B cell (primary cell): Measurements from ENCODE around the gene CCDC137. TPM values are rescaled to one million over a fixed set of nuclear protein-coding genes. Genes with fewer than 3 reads are reported as not detected.

ENCODE experiments used
- ATAC-seq: fragments of 200-7000 bp; cut with Tn5 transposase; one replicate; pipeline ENCODE4 v1.10.0; 2021; ENCODE audit warnings: low read depth, mild to moderate bottlenecking, moderate number of reproducible peaks, moderate library complexity
- CTCF ChIA-PET: fragments of 350-600 bp; sonication (Branson Sonifier 250); formaldehyde crosslinking; loops from one replicate; lab custom pipeline; 2021; ENCODE audit warnings: antibody characterized with exemption, inconsistent platforms; lab: Charles Lee
- POLR2A ChIA-PET: fragments of 350-600 bp; sonication (Branson Sonifier 250); formaldehyde crosslinking; loops from one replicate; lab custom pipeline; 2021; ENCODE audit warnings: antibody characterized with exemption; lab: Charles Lee
- DNase-seq: peaks from one replicate; pipeline ENCODE4 v3.0.0; 2013
- H2AFZ ChIP-seq: 2 replicates; pipeline ENCODE4 v1.6.1; 2012; ENCODE audit warnings: mild to moderate bottlenecking, low read depth, low read length; ENCODE audit not compliant: insufficient read depth, poor library complexity, severe bottlenecking
- H3K27ac ChIP-seq, 2 donors: 1 replicate in 1 of 2; 2 replicates in 1 of 2; pipeline ENCODE4 v1.5.1; 2012 to 2013; ENCODE audit warnings: low read length in 2 of 2, mild to moderate bottlenecking in 2 of 2, moderate library complexity in 1 of 2
- H3K27me3 ChIP-seq, 4 experiments: fragments of 200-600 bp in 1 of 4; sonication (generic) in 1 of 4; replicated peaks in 1 of 4; 1 replicate in 2 of 4; 2 replicates in 2 of 4; pipeline versions ENCODE4 v1.6.1 to v1.7.0; 2013 to 2016; ENCODE audit warnings: low read length in 3 of 4, mild to moderate bottlenecking in 2 of 4, mixed read lengths in 1 of 4, moderate library complexity in 1 of 4; ENCODE audit not compliant: insufficient read depth in 4 of 4, control insufficient read depth in 3 of 4; ENCODE audit errors: control extremely low read depth in 1 of 4
- H3K36me3 ChIP-seq, 2 experiments: replicated peaks in 1 of 2; 1 replicate in 1 of 2; 2 replicates in 1 of 2; pipeline versions ENCODE4 v1.6.1 to v1.7.1; 2013; ENCODE audit warnings: low read length in 1 of 2; ENCODE audit not compliant: insufficient read depth in 2 of 2, control insufficient read depth in 1 of 2; ENCODE audit errors: control extremely low read depth in 1 of 2, extremely low read depth in 1 of 2
- H3K4me1 ChIP-seq, 2 donors: fragments of 200-600 bp in 1 of 2; sonication (generic) in 1 of 2; 1 replicate in 1 of 2; 2 replicates in 1 of 2; pipeline versions ENCODE4 v1.5.1 to v1.6.1; 2013 to 2017; ENCODE audit warnings: low read length in 2 of 2; ENCODE audit not compliant: control insufficient read depth in 2 of 2, insufficient read depth in 2 of 2
- H3K4me2 ChIP-seq: replicated peaks from 2 replicates; pipeline ENCODE3; 2012; ENCODE audit warnings: mild to moderate bottlenecking, low read depth, low read length; ENCODE audit not compliant: poor library complexity, severe bottlenecking
- H3K4me3 ChIP-seq, 5 experiments: fragments of 200-600 bp in 1 of 5; sonication (generic) in 1 of 5; 1 replicate in 3 of 5; 2 replicates in 2 of 5; pipeline versions ENCODE4 v1.5.1 to v1.7.0; 2011 to 2016; ENCODE audit warnings: low read length in 4 of 5, mild to moderate bottlenecking in 4 of 5, low read depth in 2 of 5, control low read depth in 1 of 5, moderate library complexity in 1 of 5; ENCODE audit not compliant: insufficient read depth in 1 of 5; ENCODE audit errors: control extremely low read depth in 1 of 5, extremely low read depth in 1 of 5
- H3K79me2 ChIP-seq: fragments of 200-600 bp; sonication (generic); one replicate; pipeline ENCODE4 v1.6.0; 2016; ENCODE audit warnings: low read length; ENCODE audit not compliant: control insufficient read depth, insufficient read depth
- H3K9ac ChIP-seq: fragments of 200-600 bp; sonication (generic); 2 replicates; pipeline ENCODE4 v1.6.1; 2017; ENCODE audit warnings: mild to moderate bottlenecking, low read length, moderate library complexity
- H3K9me3 ChIP-seq, 3 donors: one replicate each; pipeline versions ENCODE4 v1.6.1 to v1.7.1; 2013; ENCODE audit warnings: low read length in 2 of 3; ENCODE audit not compliant: control insufficient read depth in 2 of 3, insufficient read depth in 1 of 3; ENCODE audit errors: control extremely low read depth in 1 of 3
- H4K20me1 ChIP-seq: 2 replicates; pipeline ENCODE4 v1.6.0; 2012; ENCODE audit warnings: mild to moderate bottlenecking, low read length; ENCODE audit not compliant: insufficient read depth, control insufficient read depth, poor library complexity, severe bottlenecking
- H3K27ac Mint-ChIP-seq: one replicate; pipeline ENCODE4 v1.8.0; 2021; ENCODE audit warnings: mixed read lengths
- H3K27me3 Mint-ChIP-seq: one replicate; pipeline ENCODE4 v1.8.0; 2021; ENCODE audit warnings: mixed read lengths
- H3K4me1 Mint-ChIP-seq: one replicate; pipeline ENCODE4 v1.8.0; 2021; ENCODE audit warnings: mixed read lengths
- H3K4me3 Mint-ChIP-seq: one replicate; pipeline ENCODE4 v1.8.0; 2021; ENCODE audit warnings: mixed read lengths
- H3K9me3 Mint-ChIP-seq: one replicate; pipeline ENCODE4 v1.8.0; 2022; ENCODE audit warnings: mixed read lengths; ENCODE audit not compliant: insufficient read depth
- CTCF ChIP-seq: fragments of 200-600 bp; IDR thresholded peaks from one replicate; pipeline ENCODE4 v1.8.0; 2022; ENCODE audit warnings: antibody characterized with exemption, mild to moderate bottlenecking
- EZH2 ChIP-seq: IDR thresholded peaks from 2 replicates; pipeline ENCODE4 v1.6.1; 2012; ENCODE audit warnings: borderline replicate concordance, low read depth, mild to moderate bottlenecking, moderate library complexity, low read length; ENCODE audit not compliant: insufficient read depth, poor library complexity, severe bottlenecking
- WGBS: methylation state at CpG from one replicate; pipeline ENCODE4 v1.1.5; 2013; ENCODE audit warnings: missing lambda C conversion rate; ENCODE audit not compliant: insufficient coverage; 5-methylcytosine and 5-hydroxymethylcytosine counted together
- intact Hi-C: fragments of 100-400 bp; cut with micrococcal nuclease; formaldehyde crosslinking; loops from one replicate; pipeline ENCODE4 v1.10.0; 2022
- polyA plus RNA-seq: library from polyadenylated mRNA; depleted of rRNA; stranded (reverse); fragments of >200 nt; gene quantifications from 2 replicates; pipeline ENCODE4 v1.2.3, GENCODE V29; 2012
- total RNA-seq, 2 donors: library from RNA; stranded (reverse); fragments of 120-200 nt in 1 of 2; gene quantifications; 1 replicate in 1 of 2; 2 replicates in 1 of 2; pipeline versions ENCODE4 v1.2.3 to v1.2.4, GENCODE V29; 2013 to 2022

The CCDC137 gene
- total and polyA plus RNA-seq, 2 donors (not counting 1 experiment from before 2014, with no cell fraction given): 18.8 to 36.0 TPM

GRCh38 chr17:81700353-81701287 is 34.1 kb downstream of the CCDC137 start:
- no peak overlapping the region for H2AFZ ChIP-seq
- H3K4me3 ChIP-seq: no peak overlapping the region
- H3K79me2 ChIP-seq: peaks cover 53% of the 10 kb centered on the region
- CTCF ChIA-PET: interaction anchor here (1.0 kb wide), 1 partner anchor 11 kb away, joined by 3 read pairs; no protein-coding TSS in a partner anchor
- H3K27me3 Mint-ChIP-seq: no peaks in the 10 kb centered on the region
- ATAC-seq (no peak), DNase-seq (no peak)
- H3K27ac ChIP-seq: no peak overlapping the region
- peaks cover 30% of the 10 kb centered on the region for H3K4me1 Mint-ChIP-seq
- intact Hi-C loops: no loop called here
- peaks cover 32% of the 10 kb centered on the region for H4K20me1 ChIP-seq
- H3K9ac ChIP-seq: no peak overlapping the region
- TF ChIP-seq EZH2 (no peak), CTCF (no peak)
- no peak overlapping the region for H3K4me2 ChIP-seq
- peak overlapping the region; percentile 49 for H3K4me3 Mint-ChIP-seq
- H3K27me3 ChIP-seq: no peaks in the 10 kb centered on the region
- H3K9me3 ChIP-seq: no peaks in the 10 kb centered on the region
- peaks cover 24 to 32% of the 10 kb centered on the region in 2 donors for H3K4me1 ChIP-seq
- H3K27ac Mint-ChIP-seq: no peak overlapping the region
- H3K9me3 Mint-ChIP-seq: no peaks in the 10 kb centered on the region
- peaks cover 0 to 42% of the 10 kb centered on the region in 2 experiments for H3K36me3 ChIP-seq
- POLR2A ChIA-PET: interaction anchor here (0.7 kb wide), 1 partner anchor 103 kb away, joined by 6 read pairs; no protein-coding TSS in a partner anchor
- 92% methylated on average over 23 of the region's 25 CpGs for WGBS
